H1 (cell line): Measurements from ENCODE around the gene RNF151. TPM values are rescaled to one million over a fixed set of nuclear protein-coding genes. Genes with fewer than 3 reads are reported as not detected.

Experiments
- CTCF ChIA-PET: fragments of 300-600 bp; sonication (Branson Sonifier 250); formaldehyde crosslinking; loops from one replicate; lab custom pipeline; 2021; ENCODE audit not compliant: partially characterized antibody; lab: Charles Lee
- POLR2A ChIA-PET: fragments of 300-600 bp; sonication (Branson Sonifier 250); formaldehyde crosslinking; loops from one replicate; lab custom pipeline; 2021; ENCODE audit warnings: inconsistent platforms; ENCODE audit not compliant: partially characterized antibody; lab: Charles Lee
- DNase-seq, 2 experiments: peaks; one replicate each; pipeline versions ENCODE4 v3.0.0 to v3.0.0-alpha.2; 2010 to 2022; ENCODE audit warnings: low spot score in 2 of 2, low read depth in 1 of 2, mixed read lengths in 1 of 2
- FAIRE-seq: peaks from 2 replicates; lab custom pipeline; 2011; peaks lifted over from hg19 to GRCh38; lab: Jason Lieb, UNC
- H2AFZ ChIP-seq: 2 replicates; pipeline ENCODE4 v1.8.1; 2012; ENCODE audit warnings: low read length, inconsistent platforms
- H2AK5ac ChIP-seq: 2 replicates; pipeline ENCODE4 v1.6.1; 2013; ENCODE audit warnings: low read depth, low read length
- H2BK120ac ChIP-seq: replicated peaks from 2 replicates; pipeline ENCODE3; 2013; ENCODE audit warnings: low read depth, low read length, inconsistent platforms
- H2BK12ac ChIP-seq: 2 replicates; pipeline ENCODE4 v1.6.1; 2013; ENCODE audit warnings: low read depth, low read length
- H2BK15ac ChIP-seq: 2 replicates; pipeline ENCODE4 v1.6.1; 2013; ENCODE audit warnings: low read length
- H2BK20ac ChIP-seq: 2 replicates; pipeline ENCODE4 v1.6.1; 2013; ENCODE audit warnings: low read length
- H2BK5ac ChIP-seq: 2 replicates; pipeline ENCODE4 v1.6.1; 2013; ENCODE audit warnings: low read depth, low read length
- H3K14ac ChIP-seq: 2 replicates; pipeline ENCODE4 v1.6.1; 2013; ENCODE audit warnings: inconsistent platforms; ENCODE audit not compliant: insufficient read length
- H3K18ac ChIP-seq: 2 replicates; pipeline ENCODE4 v1.6.1; 2013; ENCODE audit warnings: low read length; ENCODE audit errors: extremely low read depth
- H3K23ac ChIP-seq: 2 replicates; pipeline ENCODE4 v1.6.1; 2013; ENCODE audit warnings: inconsistent platforms; ENCODE audit not compliant: insufficient read length
- H3K23me2 ChIP-seq: 2 replicates; pipeline ENCODE4 v1.6.1; 2013; ENCODE audit warnings: low read depth, low read length
- H3K27ac ChIP-seq: 2 replicates; pipeline ENCODE4 v1.6.1; 2011; ENCODE audit warnings: low read depth, low read length, inconsistent platforms
- H3K27me3 ChIP-seq, 4 experiments: replicated peaks in 1 of 4; 1 replicate in 1 of 4; 2 replicates in 3 of 4; pipeline versions ENCODE4 v1.6.1 to v1.8.1; 2011 to 2013; ENCODE audit warnings: low read length in 3 of 4, mild to moderate bottlenecking in 3 of 4, inconsistent platforms in 2 of 4, mixed read lengths in 2 of 4, moderate library complexity in 1 of 4; ENCODE audit not compliant: control insufficient read depth in 3 of 4, insufficient read depth in 3 of 4; ENCODE audit errors: extremely low read depth in 1 of 4
- H3K36me3 ChIP-seq, 4 experiments: 2 replicates each; pipeline versions ENCODE4 v1.6.1 to v1.8.1; 2011 to 2013; ENCODE audit warnings: mild to moderate bottlenecking in 4 of 4, low read length in 3 of 4, moderate library complexity in 2 of 4, control low read depth in 1 of 4, inconsistent platforms in 1 of 4; ENCODE audit not compliant: insufficient read depth in 4 of 4, control insufficient read depth in 2 of 4
- H3K4ac ChIP-seq: replicated peaks from 2 replicates; pipeline ENCODE3; 2013; ENCODE audit warnings: low read length, low read depth, mixed read lengths, inconsistent platforms; ENCODE audit not compliant: insufficient read length
- H3K4me1 ChIP-seq, 4 experiments: replicated peaks in 1 of 4; 1 replicate in 1 of 4; 2 replicates in 3 of 4; pipeline versions ENCODE4 v1.6.1 to v1.8.1; 2011 to 2013; ENCODE audit warnings: low read length in 3 of 4, inconsistent platforms in 2 of 4, mixed read lengths in 1 of 4; ENCODE audit not compliant: insufficient read depth in 4 of 4, control insufficient read depth in 3 of 4
- H3K4me2 ChIP-seq, 2 experiments: 2 replicates each; pipeline versions ENCODE4 v1.6.1 to v1.8.1; 2011 to 2013; ENCODE audit warnings: low read depth in 2 of 2, low read length in 2 of 2, control low read depth in 1 of 2, inconsistent platforms in 1 of 2, mild to moderate bottlenecking in 1 of 2; ENCODE audit not compliant: insufficient read depth in 1 of 2
- H3K4me3 ChIP-seq, 4 experiments: fragments of 200-600, 300-600 bp in 1 of 4; sonication (generic), shearing (Covaris generic), sonication (Bioruptor Twin) in 1 of 4; 2 replicates each; pipeline versions ENCODE4 v1.5.1 to v1.8.1; 2011 to 2016; ENCODE audit warnings: low read length in 4 of 4, low read depth in 3 of 4, control low read depth in 2 of 4, inconsistent platforms in 2 of 4, mild to moderate bottlenecking in 2 of 4, mixed read lengths in 1 of 4, moderate library complexity in 1 of 4; ENCODE audit not compliant: insufficient read depth in 2 of 4; ENCODE audit errors: extremely low read depth in 1 of 4
- H3K56ac ChIP-seq: replicated peaks from 2 replicates; pipeline ENCODE3; 2013; ENCODE audit warnings: low read depth, mild to moderate bottlenecking, mixed read lengths, low read length, inconsistent platforms; ENCODE audit not compliant: insufficient read length
- H3K79me1 ChIP-seq: 2 replicates; pipeline ENCODE4 v1.6.1; 2013; ENCODE audit warnings: low read depth, low read length, control low read depth
- H3K79me2 ChIP-seq, 2 experiments: 2 replicates each; pipeline versions ENCODE4 v1.6.1 to v1.8.1; 2012 to 2013; ENCODE audit warnings: low read length in 2 of 2, mild to moderate bottlenecking in 2 of 2, inconsistent platforms in 1 of 2; ENCODE audit not compliant: insufficient read depth in 2 of 2, control insufficient read depth in 1 of 2
- H3K9ac ChIP-seq, 4 experiments: replicated peaks in 1 of 4; 1 replicate in 1 of 4; 2 replicates in 3 of 4; pipeline versions ENCODE4 v1.6.1 to v1.8.1; 2011 to 2013; ENCODE audit warnings: low read depth in 3 of 4, low read length in 3 of 4, control low read depth in 2 of 4, mild to moderate bottlenecking in 2 of 4, moderate library complexity in 2 of 4, inconsistent platforms in 1 of 4; ENCODE audit errors: extremely low read depth in 1 of 4
- H3K9me3 ChIP-seq, 2 experiments: 2 replicates each; pipeline versions ENCODE4 v1.6.1 to v1.8.1; 2012 to 2013; ENCODE audit warnings: mild to moderate bottlenecking in 2 of 2, moderate library complexity in 2 of 2, control low read depth in 1 of 2, inconsistent platforms in 1 of 2, low read depth in 1 of 2, low read length in 1 of 2, mixed read lengths in 1 of 2; ENCODE audit not compliant: insufficient read depth in 2 of 2
- H4K20me1 ChIP-seq, 2 experiments: replicated peaks in 1 of 2; 2 replicates each; pipeline versions ENCODE3 to v1.8.1; 2011 to 2013; ENCODE audit warnings: inconsistent platforms in 2 of 2, low read length in 2 of 2, mild to moderate bottlenecking in 1 of 2; ENCODE audit not compliant: insufficient read depth in 2 of 2, control insufficient read depth in 1 of 2
- H4K5ac ChIP-seq: 2 replicates; pipeline ENCODE4 v1.6.1; 2013; ENCODE audit warnings: low read length, low read depth, mixed read lengths, inconsistent platforms; ENCODE audit not compliant: insufficient read length
- H4K8ac ChIP-seq: 2 replicates; pipeline ENCODE4 v1.8.0; 2013; ENCODE audit warnings: mild to moderate bottlenecking, moderate library complexity, low read length, inconsistent platforms; ENCODE audit not compliant: insufficient read depth; ENCODE audit errors: extremely low read depth
- H4K91ac ChIP-seq: replicated peaks from 2 replicates; pipeline ENCODE3; 2013; ENCODE audit warnings: low read length, mixed read lengths, inconsistent platforms; ENCODE audit not compliant: insufficient read length
- JUN ChIP-seq: IDR thresholded peaks from 2 replicates; pipeline ENCODE4 v1.6.1; 2011; ENCODE audit warnings: low read depth, mild to moderate bottlenecking, improper control_type of control experiment, low read length
- MAX ChIP-seq: IDR thresholded peaks from 2 replicates; pipeline ENCODE4 v1.6.1; 2012; ENCODE audit warnings: inconsistent platforms
- WGBS, 2 experiments: shearing (Covaris generic) in 1 of 2; methylation state at CpG; one replicate each; pipeline versions ENCODE4 v1.1.6 to v1.1.7; 2013 to 2015; ENCODE audit warnings: low lambda C conversion rate in 2 of 2, mixed read lengths in 2 of 2, inconsistent platforms in 1 of 2, low coverage in 1 of 2, missing lambda C conversion rate in 1 of 2; ENCODE audit not compliant: insufficient replicate concordance in 2 of 2, insufficient coverage in 1 of 2, insufficient read length in 1 of 2; ENCODE audit errors: extremely low coverage in 1 of 2, missing lambda C conversion rate in 1 of 2; 5-methylcytosine and 5-hydroxymethylcytosine counted together
- polyA plus RNA-seq, 7 experiments: library from polyadenylated mRNA; depleted of rRNA in 3 of 7; stranded (reverse) in 5 of 7; unstranded in 2 of 7; fragments of >200 nt in 5 of 7; fragments of 200-250 nt in 2 of 7; gene quantifications; 1 replicate in 5 of 7; 2 replicates in 1 of 7; 4 replicates in 1 of 7; pipeline versions ENCODE4 v1.2.1 to v1.2.3, GENCODE V29; 2011 to 2013; ENCODE audit warnings: missing spikeins in 2 of 7, mixed read lengths in 2 of 7
- total RNA-seq: library from RNA; stranded (reverse); fragmentation: NEBNext Ultra II Directional; extraction: Animal tissue kit (Norgen Biotek cat#: 25700); gene quantifications from 2 replicates; pipeline ENCODE4 v1.2.1, GENCODE V29; 2021
- TF ChIP-seq, protein P1 (sequence below): IDR thresholded peaks from 2 replicates; pipeline ENCODE4 v1.6.1; 2012; ENCODE audit warnings: inconsistent platforms

The RNF151 gene
- total and polyA plus RNA-seq, 2 of the 8 experiments (the other 6 are each of a cell fraction or from before 2014, with no cell fraction given): not detected

DNA sequence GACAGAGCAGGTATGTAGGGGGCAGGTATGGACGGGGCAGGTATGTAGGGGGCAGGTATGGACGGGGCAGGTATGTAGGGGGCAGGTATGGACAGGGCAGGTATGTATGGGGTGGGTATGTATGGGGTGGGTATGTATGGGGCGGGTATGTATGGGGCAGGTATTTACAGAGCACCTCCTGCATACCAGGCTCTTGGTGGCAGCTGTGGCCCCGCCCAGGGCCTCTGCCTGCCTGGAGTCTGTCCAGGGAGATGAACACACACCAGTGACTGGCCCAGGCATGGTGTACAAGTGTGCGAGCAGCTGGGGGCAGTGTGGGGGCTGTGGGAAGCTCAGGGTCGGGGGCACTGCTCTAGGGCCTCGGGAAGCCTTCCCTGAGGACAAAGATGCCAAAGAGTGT is 16.6 kb upstream of the RNF151 start:
- FAIRE-seq (no peak), DNase-seq (no peak)
- no peaks in the 10 kb centered on the region for H3K27me3 ChIP-seq
- H3K27ac ChIP-seq: no peak overlapping the region
- H2AFZ ChIP-seq: no peak overlapping the region
- H3K36me3 ChIP-seq: no peaks in the 10 kb centered on the region
- H3K14ac ChIP-seq: no peak overlapping the region
- 100% methylated on average over 3 of the region's 7 CpGs; no CpG with 5 or more reads in 1 of the 2 experiments for WGBS, 2 experiments
- H3K4me1 ChIP-seq: peaks cover 0 to 3% (median 0%) of the 10 kb centered on the region in 4 experiments; a peak in 3 of 7 replicates
- H3K79me2 ChIP-seq: no peaks in the 10 kb centered on the region
- no peak overlapping the region for H4K8ac ChIP-seq
- no peak overlapping the region for H2BK15ac ChIP-seq
- H3K23ac ChIP-seq: no peak overlapping the region
- H3K4ac ChIP-seq: no peak overlapping the region
- H3K9ac ChIP-seq: no peak overlapping the region; a peak in 1 of 7 replicates
- no peaks in the 10 kb centered on the region for H3K9me3 ChIP-seq
- no peak overlapping the region for H3K4me2 ChIP-seq
- H2BK5ac ChIP-seq: no peak overlapping the region
- H3K18ac ChIP-seq: no peak overlapping the region
- no peak overlapping the region for H2BK12ac ChIP-seq
- H2BK120ac ChIP-seq: no peak overlapping the region
- TF ChIP-seq, protein P1, sequence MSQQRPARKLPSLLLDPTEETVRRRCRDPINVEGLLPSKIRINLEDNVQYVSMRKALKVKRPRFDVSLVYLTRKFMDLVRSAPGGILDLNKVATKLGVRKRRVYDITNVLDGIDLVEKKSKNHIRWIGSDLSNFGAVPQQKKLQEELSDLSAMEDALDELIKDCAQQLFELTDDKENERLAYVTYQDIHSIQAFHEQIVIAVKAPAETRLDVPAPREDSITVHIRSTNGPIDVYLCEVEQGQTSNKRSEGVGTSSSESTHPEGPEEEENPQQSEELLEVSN: no peak
- TF ChIP-seq MAX: no peak
- no peak for TF ChIP-seq JUN
- POLR2A ChIA-PET: interaction anchor here (0.9 to 19.8 kb wide), 3 partner anchors 6 to 21 kb away, joined by 3 to 336 read pairs (median 165); partner anchors contain the start of genes MSRB1, NDUFB10, RNF151 and RPS2
- H4K91ac ChIP-seq: no peak overlapping the region
- H3K79me1 ChIP-seq: no peaks in the 10 kb centered on the region
- H3K4me3 ChIP-seq: no peak overlapping the region
- H2AK5ac ChIP-seq: no peak overlapping the region
- peaks cover 0 to 4% of the 10 kb centered on the region in 2 experiments for H4K20me1 ChIP-seq
- CTCF ChIA-PET: interaction anchor here (1.4 to 6.5 kb wide), 3 partner anchors 8 to 86 kb away, joined by 5 to 62 read pairs (median 7); partner anchors contain the start of gene MSRB1
- H3K56ac ChIP-seq: no peak overlapping the region
- H2BK20ac ChIP-seq: no peak overlapping the region
- no peak overlapping the region for H4K5ac ChIP-seq
- H3K23me2 ChIP-seq: no peaks in the 10 kb centered on the region
